VCaP (cell line): Measurements from ENCODE around the gene UCP3.

Experiments
- H3K27ac ChIP-seq: fragments of 450-650 bp; 2 replicates; pipeline ENCODE4 v1.5.1; 2017
- CTCF ChIP-seq: fragments of 450-650 bp; conservative IDR thresholded peaks from 2 replicates; pipeline ENCODE4 v1.5.1; 2017; ENCODE audit warnings: mild to moderate bottlenecking, moderate library complexity

Gene UCP3

GRCh38 chr11:74010306-74011300 lies 1.7 kb upstream of the UCP3 start:
- TF ChIP-seq CTCF = no peak

GRCh38 chr11:74009675-74010305 lies 905 bp upstream of the UCP3 start:
- H3K27ac ChIP-seq = no peak overlapping the region
- TF ChIP-seq CTCF = no peak

More at GRCh38 chr11:74010306-74011300, 1.7 kb upstream of the UCP3 start:
- no peak overlapping the region for H3K27ac ChIP-seq

- H3K27ac ChIP-seq = no peak overlapping the region
- no peak for TF ChIP-seq CTCF
Observed at GRCh38 chr11:74009230-74009547, 304 bp upstream of the UCP3 start.

- H3K27ac ChIP-seq = no peak overlapping the region
- TF ChIP-seq CTCF = no peak
Observed at GRCh38 chr11:74007691-74008372, 1.1 kb downstream of the UCP3 start.

GRCh38 chr11:74006743-74007304 lies 2.1 kb downstream of the UCP3 start:
- H3K27ac ChIP-seq = no peak overlapping the region
- TF ChIP-seq CTCF = no peak

- no peak for TF ChIP-seq CTCF
- H3K27ac ChIP-seq = no peak overlapping the region
Observed at GRCh38 chr11:74005721-74006517, 3.0 kb downstream of the UCP3 start.
